OCI-LY3 (cell line): ENCODE data around the gene GLI2.

Experiments
- H2AFZ ChIP-seq: fragments of 200-600, 300-600 bp; shearing (Covaris generic); 2 replicates; pipeline ENCODE4 v1.6.0; 2014; ENCODE audit warnings: antibody characterized with exemption, low read depth, low read length
- H3K27ac ChIP-seq: fragments of 200-600, 300-600 bp; sonication (generic); 2 replicates; pipeline ENCODE4 v1.5.1; 2014; ENCODE audit warnings: mild to moderate bottlenecking, low read length, moderate library complexity, mixed read lengths
- H3K27me3 ChIP-seq: fragments of 200-600, 300-600 bp; sonication (generic); 2 replicates; pipeline ENCODE4 v1.6.1; 2014; ENCODE audit warnings: low read depth, low read length, mixed read lengths
- H3K36me3 ChIP-seq: fragments of 200-600, 300-600 bp; sonication (generic); replicated peaks from 2 replicates; pipeline ENCODE3; 2014; ENCODE audit warnings: low read depth, low read length, mixed read lengths
- H3K4me1 ChIP-seq: fragments of 300-600, 200-600 bp; sonication (generic); 2 replicates; pipeline ENCODE4 v1.6.1; 2014; ENCODE audit warnings: low read length, mixed read lengths
- H3K4me2 ChIP-seq: fragments of 200-600, 300-600 bp; sonication (generic); 2 replicates; pipeline ENCODE4 v1.6.1; 2014; ENCODE audit warnings: low read length, mixed read lengths
- H3K4me3 ChIP-seq: fragments of 300-600, 200-600 bp; sonication (generic); 2 replicates; pipeline ENCODE4 v1.5.1; 2014; ENCODE audit warnings: antibody characterized with exemption, mild to moderate bottlenecking, low read length, moderate library complexity
- H3K79me2 ChIP-seq: fragments of 300-600, 200-600 bp; shearing (Covaris generic); 2 replicates; pipeline ENCODE4 v1.6.1; 2014; ENCODE audit warnings: mild to moderate bottlenecking, low read length, mixed read lengths
- H3K9ac ChIP-seq: fragments of 300-600, 200-600 bp; shearing (Covaris generic); 2 replicates; pipeline ENCODE4 v1.6.0; 2014; ENCODE audit warnings: mild to moderate bottlenecking, low read length, moderate library complexity
- H3K9me3 ChIP-seq: fragments of 200-600, 300-600 bp; shearing (Covaris generic); 2 replicates; pipeline ENCODE4 v1.6.1; 2014; ENCODE audit warnings: low read length, mixed read lengths; ENCODE audit not compliant: insufficient read depth
- H4K20me1 ChIP-seq: fragments of 200-600, 300-600 bp; sonication (generic); 2 replicates; pipeline ENCODE4 v1.6.1; 2016; ENCODE audit warnings: low read length, mixed read lengths; ENCODE audit not compliant: insufficient read depth
- CTCF ChIP-seq: fragments of 200-600, 300-600 bp; sonication (generic); IDR thresholded peaks from 2 replicates; pipeline ENCODE4 v1.5.1; 2014; ENCODE audit warnings: antibody characterized with exemption, low read length, low read depth
- EZH2phosphoT487 ChIP-seq: fragments of 200-600 bp; shearing (Covaris generic); IDR thresholded peaks from 2 replicates; pipeline ENCODE4 v1.6.1; 2018; ENCODE audit warnings: antibody characterized with exemption, mixed run types, low read depth

GLI2 gene

DNA sequence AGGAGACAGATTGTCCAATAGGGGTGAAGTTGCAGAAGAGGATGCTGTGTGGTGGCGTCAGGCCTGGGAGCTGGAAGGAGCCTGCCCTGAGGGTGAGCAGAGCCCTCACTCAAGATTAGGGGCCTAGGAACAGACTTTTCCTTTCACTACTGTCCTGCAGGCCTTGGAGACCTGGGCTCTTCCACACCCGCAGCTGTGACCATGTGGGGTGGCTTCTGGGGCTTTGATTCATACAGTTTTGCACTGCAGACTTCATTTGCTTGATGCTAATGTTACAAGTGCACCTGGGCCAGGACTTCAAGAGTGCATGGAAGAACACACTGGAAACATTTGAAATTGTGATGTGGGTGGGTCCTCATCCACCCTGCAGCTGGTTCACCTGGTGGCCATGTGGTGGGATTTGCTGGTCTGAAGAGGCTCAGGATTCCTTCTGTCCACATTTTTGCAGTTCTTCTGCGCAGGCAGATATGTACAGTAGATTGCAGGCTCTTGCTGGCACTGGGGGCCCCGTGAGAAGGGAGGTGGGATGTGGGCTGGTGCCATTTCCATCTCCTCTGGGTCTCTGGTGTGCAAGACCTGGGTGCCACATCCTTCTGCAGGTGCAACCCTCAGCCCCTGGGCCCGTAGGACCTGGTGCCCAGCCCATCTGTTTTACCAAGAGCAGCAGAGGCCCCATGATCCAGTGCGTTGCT is 9.9 kb downstream of the GLI2 start:
- TF ChIP-seq CTCF (no peak), EZH2phosphoT487 (no peak)
- no peak overlapping the region for H3K27ac ChIP-seq
- H3K79me2 ChIP-seq, result no peaks in the 10 kb centered on the region
- H3K27me3 ChIP-seq, result no peaks in the 10 kb centered on the region
- no peak overlapping the region for H2AFZ ChIP-seq
- H3K9me3 ChIP-seq, result no peaks in the 10 kb centered on the region
- no peaks in the 10 kb centered on the region for H3K4me1 ChIP-seq
- H3K36me3 ChIP-seq, result no peaks in the 10 kb centered on the region
- H3K9ac ChIP-seq, result no peak overlapping the region
- no peak overlapping the region for H3K4me2 ChIP-seq
- no peaks in the 10 kb centered on the region for H4K20me1 ChIP-seq
- H3K4me3 ChIP-seq, result no peak overlapping the region

DNA sequence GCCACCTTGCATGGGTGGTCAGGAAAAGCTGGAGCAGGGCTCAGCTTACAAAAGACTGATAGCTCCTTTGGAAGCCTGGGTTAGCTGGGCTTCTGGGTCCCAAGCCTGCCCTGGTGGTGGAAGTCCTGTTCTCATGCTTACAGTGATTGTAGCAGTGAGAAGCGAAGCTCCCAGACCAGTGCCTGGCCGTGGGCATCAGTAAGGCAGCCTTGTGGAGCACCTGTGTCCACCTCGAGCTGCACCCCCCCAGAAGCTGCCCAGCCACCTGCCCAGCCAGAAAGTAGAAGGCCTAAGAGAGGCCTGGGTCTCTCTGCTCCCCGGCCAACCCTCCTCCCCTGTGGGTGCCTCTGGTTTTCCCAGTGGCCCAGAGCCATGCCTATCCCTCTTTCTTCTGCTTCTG is 10.5 kb downstream of the GLI2 start:
- Histone ChIP-seq H3K4me1 (no peaks in the 10 kb centered on the region), H2AFZ (no peak overlapping the region), H3K9ac (no peak overlapping the region), H3K4me3 (no peak overlapping the region), H3K27me3 (no peaks in the 10 kb centered on the region), H3K4me2 (no peak overlapping the region), H3K27ac (no peak overlapping the region), H3K79me2 (no peaks in the 10 kb centered on the region), H3K36me3 (no peaks in the 10 kb centered on the region), H4K20me1 (no peaks in the 10 kb centered on the region), H3K9me3 (no peaks in the 10 kb centered on the region)
- TF ChIP-seq EZH2phosphoT487, result no peak
- TF ChIP-seq CTCF, result no peak

GRCh38 chr2:120747281-120747680 is 11.6 kb downstream of the GLI2 start:
- Histone ChIP-seq H4K20me1 (no peaks in the 10 kb centered on the region), H3K4me1 (no peaks in the 10 kb centered on the region), H3K36me3 (no peaks in the 10 kb centered on the region), H3K27me3 (no peaks in the 10 kb centered on the region), H3K4me3 (no peak overlapping the region), H3K27ac (no peak overlapping the region), H3K79me2 (no peaks in the 10 kb centered on the region), H3K4me2 (no peak overlapping the region), H3K9ac (no peak overlapping the region), H2AFZ (no peak overlapping the region), H3K9me3 (no peaks in the 10 kb centered on the region)
- no peak for TF ChIP-seq EZH2phosphoT487
- no peak for TF ChIP-seq CTCF

DNA sequence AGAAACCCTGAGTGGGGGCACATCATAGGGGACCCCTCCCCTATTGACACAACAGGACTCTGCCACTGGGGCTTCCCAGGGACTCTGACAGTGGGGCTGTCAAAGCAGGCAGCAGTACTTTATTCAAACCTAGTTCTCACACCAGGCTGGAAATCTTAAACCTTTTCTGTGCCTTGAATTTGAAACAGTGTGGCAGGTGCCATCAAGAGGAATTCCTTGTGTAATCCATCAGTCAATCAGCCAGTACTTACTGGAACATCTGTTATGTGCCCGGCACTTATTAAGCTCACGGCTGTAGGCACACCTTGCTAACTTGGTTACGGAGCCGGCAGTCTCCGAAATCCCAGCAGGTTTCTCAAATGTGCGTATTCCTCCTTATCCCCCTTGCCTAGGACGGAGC is 12.0 kb downstream of the GLI2 start:
- Histone ChIP-seq H3K36me3 (no peaks in the 10 kb centered on the region), H3K4me2 (no peak overlapping the region), H3K79me2 (no peaks in the 10 kb centered on the region), H2AFZ (no peak overlapping the region), H3K27ac (no peak overlapping the region), H3K9ac (no peak overlapping the region), H3K4me1 (no peaks in the 10 kb centered on the region), H4K20me1 (no peaks in the 10 kb centered on the region), H3K27me3 (no peaks in the 10 kb centered on the region), H3K9me3 (no peaks in the 10 kb centered on the region), H3K4me3 (no peak overlapping the region)
- TF ChIP-seq CTCF (no peak), EZH2phosphoT487 (no peak)
